Stimulated activated CD4-positive, alpha-beta T cell treated with anti-CD3 and anti-CD28 coated beads, Interleukin-12 subunit alpha, Interleukin-12 subunit beta, amount 100 ng/mL, for 24 hours (primary cell): Measurements from ENCODE around the gene WIPF3.

Experiments used
- DNase-seq, 2 experiments: peaks; one replicate each; pipeline ENCODE4 v3.0.0-alpha.2; 2020; ENCODE audit warnings: low read depth in 2 of 2

The WIPF3 gene

DNA sequence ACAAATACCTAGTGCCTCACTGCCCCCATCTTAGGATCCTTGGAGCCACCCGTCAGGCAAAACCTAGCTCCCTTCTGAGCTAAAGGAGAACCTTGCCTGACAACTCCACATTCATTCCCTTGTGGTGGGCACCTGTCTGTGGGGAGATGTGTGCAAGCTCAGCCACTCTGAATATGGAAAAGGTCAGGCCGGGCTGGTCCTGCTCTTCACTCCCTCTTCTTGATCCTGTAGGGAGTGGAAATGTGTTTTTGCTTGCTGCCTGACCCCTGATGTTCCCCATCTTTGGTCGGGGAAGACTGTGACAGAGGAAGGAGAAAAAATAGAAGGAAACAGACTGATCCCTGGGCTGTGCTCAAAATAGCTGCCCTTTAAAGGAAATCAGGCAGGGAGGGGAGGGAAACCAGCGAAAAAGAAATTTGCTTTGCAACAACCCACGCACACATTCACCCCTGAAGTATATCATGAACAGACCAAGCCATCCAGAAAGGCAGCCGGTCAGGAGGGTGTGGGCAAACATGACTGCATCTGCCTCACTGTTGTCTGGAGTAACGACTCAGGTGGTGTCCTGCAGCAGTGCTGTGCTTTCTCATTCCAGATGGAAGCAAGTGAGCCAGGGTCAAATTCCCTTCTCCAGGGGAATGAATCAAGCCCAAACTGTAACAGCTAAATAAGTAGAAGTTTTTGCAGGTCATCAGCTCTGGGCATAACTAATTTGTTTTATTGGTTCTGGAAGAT lies 109.3 kb downstream of the WIPF3 start:
- DNase-seq, result no peak

DNA sequence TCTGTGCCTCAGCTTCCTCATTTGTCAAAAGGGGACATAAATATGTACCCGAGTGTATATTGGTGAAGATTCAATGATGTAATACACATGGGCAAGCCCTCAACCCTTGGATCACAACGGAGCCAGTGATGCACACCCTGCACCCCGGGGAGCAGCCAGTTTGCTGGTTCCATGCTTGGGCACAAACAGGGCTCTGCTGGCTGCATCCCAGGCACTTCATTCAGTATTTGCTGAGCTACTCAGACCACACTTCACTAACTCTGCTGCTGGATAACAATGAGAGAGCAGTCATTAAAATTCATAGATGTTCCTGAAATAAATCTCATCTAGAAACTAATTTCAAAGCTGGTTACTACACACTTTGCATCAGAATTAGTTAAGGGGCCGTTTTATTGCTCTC lies 111.3 kb downstream of the WIPF3 start:
- DNase-seq, result no peak

DNA sequence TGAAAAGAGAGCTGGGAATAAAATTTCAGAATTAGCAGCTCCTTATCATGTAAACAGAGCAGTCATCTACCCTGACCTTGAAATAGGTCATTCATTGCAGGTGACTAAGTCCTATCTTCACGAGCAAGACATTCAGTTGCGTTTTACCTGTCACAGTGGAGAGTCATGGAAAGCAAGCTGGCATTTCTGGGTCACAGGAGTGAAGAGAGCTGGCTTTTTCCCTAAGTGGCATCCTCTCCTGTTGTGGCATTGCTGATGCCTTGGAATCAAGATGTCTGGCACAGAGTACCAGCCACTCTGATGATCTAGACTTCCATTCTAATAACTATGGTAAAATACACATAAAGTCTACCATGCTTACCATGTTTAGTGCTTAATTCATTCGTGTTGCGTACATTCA lies 112.5 kb downstream of the WIPF3 start:
- DNase-seq, result no peak

DNA sequence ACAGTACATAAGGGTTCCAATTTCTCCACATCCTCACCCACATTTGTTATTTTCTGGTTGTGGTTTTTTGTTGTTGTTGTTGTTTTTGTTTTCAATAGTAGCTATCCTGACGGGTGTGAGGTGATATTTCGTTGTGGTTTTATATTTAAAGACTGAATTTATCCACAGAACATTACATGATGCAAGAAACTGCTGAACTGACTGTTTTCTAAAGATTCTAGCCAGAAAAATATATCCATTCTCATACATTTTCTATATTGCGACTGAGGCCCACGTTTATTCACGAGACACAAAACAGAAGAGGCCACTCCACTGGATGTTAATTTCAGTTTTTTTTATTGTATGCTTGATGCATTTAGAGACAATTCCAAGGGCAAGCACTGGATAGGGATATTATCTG lies 113.5 kb downstream of the WIPF3 start:
- no peak for DNase-seq

DNA sequence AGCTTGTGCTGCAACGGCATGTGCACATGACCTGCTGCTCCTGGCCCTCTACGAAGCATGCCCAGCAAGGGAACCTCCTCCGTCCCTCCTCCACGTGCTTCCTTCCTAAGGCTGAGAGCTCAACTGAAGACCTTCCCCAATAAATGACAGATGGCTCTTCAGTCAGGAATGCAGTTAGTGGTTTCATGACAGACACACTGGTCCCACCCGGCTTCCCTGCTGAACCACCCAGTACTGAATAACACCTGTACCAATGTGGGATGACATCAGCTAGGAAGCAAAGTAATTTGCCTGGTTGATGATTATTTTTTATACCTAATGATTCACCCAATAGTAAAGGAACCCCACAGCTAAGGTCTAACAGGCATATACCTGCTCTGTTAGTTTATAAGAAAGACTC lies 114.2 kb downstream of the WIPF3 start:
- DNase-seq, result no peak

DNA sequence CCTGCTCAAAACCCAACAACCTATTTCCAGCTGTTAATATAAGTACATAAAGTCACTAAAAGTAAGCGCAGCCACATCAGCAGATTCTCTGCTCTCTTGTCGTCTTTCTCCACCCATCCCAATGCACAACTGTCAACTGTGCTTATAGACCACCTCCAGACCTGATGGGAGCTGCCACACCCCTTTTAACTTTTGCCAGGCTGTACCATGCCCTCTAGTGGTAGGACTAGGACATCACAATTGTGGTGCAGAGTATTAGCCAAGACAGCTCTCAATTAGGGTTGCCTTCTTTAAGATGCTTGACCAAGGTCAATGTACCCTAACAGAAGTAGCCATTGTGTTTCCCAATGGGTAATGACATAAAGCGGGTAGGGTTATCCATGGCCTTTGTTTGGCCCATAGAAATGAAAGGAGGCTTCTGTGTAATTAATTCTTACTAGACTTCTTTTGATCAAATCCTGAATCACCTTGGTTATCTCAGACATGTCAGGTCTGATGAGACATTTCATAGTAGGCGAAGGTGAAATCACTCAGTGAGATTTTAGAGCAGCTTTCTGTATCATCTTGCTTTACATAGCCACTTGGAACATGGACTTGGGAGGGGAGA lies 115.2 kb downstream of the WIPF3 start:
- DNase-seq, result peak in 1 of 2 experiments; percentile 4

DNA sequence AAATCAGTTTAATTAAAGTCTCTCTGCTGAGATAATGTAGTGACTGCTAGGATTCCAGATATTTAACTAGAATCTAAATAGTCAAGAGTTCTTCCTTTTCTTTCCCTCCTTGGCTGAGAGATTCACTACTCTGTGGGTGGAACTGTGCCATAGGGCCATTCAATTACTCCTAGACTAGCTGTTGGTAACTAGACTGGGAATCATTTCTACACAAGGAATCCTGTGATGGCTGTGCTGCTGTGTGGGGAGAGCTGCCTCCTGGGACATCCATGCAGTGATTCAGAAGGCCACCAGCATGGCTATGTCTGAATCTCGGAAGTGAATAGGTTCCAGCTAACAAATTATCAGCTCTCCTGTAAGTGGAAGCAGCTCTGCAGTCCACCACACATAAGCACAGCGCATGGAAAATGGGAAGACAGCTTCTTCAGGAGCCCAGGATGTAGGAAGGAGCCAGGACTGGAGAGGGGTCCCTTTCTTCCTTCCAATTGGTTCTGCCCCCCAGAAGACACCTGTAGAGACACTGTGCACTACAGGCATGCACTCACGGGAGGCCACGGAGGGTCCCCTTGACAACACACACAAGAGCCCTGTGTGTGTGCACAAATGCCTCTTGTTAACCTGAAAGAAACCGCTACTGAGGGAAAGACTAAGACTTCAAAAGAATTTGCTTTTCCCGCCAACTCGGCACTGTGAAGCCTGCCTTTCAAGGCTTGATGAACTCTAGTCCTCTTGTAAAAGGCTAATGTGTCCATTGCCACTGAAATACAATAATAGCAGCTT lies 116.8 kb downstream of the WIPF3 start:
- no peak for DNase-seq

DNA sequence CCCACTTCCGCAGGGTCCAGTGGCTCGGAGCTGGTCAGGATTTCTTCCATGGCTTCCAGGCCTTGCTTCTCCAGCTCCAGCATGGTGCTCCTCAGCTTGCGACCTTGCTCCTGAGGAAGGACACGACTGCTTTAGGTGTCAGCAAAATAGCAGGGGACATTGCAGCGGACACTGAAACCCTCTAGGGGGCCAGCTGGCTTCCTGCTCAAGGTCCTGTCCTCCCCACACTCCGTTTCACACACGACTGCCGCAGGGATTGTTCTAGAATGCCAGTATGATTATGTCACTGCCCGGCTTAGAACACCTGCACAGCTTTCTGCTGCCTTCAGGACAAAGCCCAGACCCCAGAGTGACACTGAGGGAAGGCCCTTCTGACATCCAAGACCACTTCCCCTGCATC lies 117.7 kb downstream of the WIPF3 start:
- DNase-seq, result no peak

DNA sequence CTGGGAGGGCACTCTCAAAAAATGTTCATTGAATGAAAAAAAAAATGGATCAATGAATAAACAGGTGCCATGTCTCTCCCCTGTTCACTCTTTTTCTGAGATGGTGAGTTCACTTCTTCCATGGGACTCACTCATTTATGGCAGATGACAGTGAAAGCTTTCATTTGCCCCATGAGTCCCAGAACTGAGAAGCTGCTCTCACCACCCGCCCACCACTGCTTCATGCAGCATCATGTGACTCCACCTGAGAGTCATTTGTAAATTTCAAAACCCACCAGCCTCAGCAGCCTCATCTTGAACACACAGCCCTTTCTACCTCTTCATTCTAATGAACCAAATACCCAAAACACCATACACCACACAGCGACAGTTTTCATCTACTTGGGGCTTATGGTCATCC lies 118.4 kb downstream of the WIPF3 start:
- DNase-seq, result no peak

DNA sequence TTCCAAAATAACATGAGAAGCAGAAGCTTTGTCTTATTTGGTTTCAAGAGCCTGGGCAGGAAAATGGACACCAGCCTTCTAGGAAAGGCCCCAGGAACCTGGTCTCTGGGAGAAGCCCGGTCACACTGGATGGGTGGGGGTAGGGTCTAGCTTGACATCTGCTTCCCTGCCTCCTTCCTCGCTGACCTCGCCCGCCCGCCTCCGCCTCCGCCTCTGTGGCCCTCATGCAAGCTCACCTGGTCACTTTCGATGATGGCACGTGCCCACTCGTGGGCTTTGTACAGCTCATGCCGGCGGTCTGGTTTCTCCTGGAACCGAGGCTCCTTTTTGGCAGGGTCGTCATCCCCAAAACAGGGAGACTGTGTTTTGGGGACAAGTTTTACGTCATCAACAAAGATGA lies 119.9 kb downstream of the WIPF3 start:
- no peak for DNase-seq

DNA sequence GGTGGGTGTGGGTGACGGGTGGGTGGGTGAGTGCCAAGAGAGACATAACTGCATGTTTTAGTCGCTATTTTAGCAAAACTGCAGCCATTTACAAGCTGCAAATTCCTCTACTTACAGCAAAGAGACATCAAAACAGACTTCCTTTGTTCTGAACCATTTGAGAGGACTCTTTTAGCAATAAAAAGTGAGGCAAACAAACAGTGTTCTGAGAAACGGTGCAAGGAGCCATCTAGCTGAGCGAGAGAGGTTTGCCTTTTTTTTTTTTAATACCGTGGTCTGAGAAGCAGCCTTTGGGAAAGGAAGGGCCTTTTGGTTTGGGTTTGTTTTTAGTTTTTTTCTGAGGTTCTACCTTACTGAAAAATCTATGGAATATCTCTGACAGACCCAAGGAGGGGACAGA lies 120.4 kb downstream of the WIPF3 start:
- no peak for DNase-seq

DNA sequence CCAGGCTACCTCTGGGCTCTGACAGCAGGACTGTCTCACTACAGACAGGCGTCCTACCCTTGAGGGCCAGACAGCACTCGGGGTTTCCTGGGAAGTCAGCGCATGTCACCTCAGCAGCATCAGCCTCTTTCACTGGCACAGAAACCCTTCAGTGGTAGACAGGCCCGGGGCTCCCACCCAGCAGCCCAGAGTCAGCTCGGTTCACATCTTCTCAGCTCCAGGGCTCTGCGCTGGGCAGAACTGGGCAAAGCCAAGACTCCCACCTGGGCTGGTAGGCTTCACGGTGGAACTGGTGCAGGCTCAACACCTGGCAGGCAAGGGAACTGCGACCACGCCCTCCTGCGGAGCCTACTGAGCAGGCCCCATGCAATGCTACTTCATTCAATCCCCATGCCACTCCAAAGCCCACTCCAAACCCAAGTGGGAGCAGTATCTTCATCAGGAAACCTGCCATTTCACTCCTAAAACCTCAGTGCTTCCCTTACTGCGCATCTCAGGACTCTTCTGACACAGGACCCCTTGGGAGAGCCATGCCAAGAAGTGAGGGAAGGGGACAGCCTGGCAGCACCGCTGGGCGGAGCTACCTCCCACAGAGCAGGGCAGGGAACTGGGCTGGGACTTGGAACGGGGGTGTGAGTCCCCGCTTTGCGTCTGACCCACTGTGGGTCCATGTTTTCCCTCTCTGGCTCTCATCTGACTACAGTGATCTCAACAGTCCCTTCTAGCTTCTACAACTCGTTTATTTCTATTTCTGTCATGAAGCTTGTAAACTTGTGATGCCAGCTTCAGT lies 122.9 kb downstream of the WIPF3 start:
- DNase-seq, result no peak

DNA sequence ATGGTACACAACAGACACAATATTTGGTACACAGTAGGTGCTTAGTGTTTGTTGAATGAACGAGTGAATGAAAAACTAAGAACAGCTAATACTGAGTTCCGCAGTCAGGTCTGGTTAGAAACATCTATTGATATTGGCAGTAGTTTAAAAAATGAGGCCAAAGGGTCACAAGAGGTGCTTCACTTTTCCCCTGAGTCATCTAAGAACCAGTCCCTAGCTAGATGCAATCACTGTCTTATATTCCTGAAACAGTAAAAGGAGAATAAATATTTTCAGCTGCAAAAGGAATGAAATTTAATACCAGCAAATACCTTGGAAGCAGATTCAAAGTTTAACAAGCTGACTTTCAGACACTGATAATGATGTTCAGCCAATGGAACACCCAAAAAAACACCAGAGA lies 128.8 kb downstream of the WIPF3 start:
- DNase-seq, result no peak

DNA sequence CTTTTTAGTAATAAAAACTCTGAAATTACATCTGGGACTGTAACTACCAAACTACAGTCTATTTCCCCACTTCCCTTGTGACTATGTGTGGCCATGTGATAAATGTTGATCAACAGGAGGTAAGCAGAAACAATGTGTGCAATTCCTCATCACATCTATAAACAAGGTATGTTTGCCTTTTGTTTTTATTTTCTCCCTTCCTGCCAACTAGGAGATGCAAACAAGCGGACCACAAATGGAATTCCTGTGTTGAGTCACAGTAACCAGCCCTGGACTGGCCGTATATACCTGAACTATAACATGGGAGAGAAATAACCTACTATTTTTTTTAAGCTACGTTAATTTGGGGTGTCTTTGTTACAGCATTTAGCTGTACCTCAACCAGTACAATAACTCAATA lies 130.8 kb downstream of the WIPF3 start:
- DNase-seq, result no peak

DNA sequence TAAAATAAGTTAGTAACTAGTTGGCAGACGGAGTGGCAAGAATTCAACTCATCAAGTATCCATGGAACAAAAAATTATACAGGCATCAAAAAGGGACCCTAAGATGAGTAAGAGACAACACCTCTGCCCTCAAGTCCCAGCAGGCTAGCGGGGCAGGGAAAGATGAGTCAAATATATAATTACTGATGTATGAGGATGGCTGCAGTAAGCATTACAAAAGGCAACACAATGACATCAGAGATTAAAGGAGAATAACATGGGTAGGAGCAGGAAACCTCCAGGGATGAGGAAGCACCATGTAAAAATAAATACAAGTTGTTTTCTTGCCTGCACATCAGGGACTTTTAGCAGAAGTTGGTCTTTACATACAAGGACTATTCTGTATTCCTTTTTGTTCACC lies 133.9 kb downstream of the WIPF3 start:
- DNase-seq, result no peak

DNA sequence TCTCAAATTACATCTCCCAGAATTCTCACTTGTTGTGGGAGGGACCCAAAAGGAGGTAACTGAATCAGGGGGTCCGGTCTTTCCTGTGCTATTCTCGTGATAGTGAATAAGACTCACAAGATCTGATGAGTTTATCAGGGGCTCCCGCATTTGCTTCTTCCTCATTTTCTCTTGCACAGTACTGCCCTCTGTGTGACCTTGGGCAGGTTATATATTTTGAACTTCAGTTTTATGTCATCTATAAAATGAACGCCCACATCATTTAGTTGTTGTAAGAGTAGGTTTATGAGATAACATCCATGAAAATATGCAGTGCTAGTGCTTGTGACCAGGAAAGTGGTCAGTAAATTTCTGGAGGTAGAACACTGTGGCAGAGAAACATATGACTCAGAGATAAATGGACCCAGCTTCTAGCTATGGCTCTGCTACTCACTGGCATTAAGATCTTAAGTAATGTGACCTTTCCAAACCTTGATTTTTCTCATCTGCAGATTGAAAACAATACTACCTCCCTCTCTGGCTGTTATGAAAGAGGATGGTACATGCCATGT lies 139.0 kb downstream of the WIPF3 start:
- no peak for DNase-seq

DNA sequence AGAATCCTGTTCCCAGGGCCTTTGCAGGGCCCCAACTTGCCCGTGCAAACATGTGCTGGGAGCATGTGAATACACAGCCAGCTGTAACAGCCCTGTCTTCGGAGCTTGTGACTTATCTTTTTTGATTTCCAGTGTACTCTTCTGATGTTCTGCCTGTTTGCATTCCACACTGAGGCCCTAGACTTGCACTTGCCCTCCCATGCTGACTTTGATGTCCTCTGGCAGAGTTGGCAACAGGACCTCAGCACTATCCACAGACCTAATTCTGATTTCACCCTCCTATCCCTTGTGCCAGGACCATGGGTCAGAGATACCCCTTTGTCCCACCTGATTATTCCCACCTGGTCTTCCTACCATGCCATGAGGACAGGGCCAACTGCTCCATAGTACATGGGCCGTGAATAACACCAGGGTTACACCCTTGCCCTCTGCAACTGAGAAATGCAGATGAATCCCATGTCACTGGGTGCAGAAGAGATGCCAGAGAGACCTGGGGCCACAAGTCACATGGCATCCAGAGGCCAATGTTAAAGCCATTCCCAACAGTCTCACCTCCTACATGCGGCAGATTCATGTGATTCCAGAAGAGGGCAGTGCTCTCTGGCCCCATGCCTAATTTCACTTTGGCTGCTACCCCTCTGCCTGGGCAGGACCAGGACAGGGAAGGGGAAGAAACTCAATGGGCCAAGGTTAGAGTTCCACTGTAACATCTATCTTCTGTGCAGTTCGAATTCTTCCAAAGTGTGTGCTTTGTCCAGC lies 140.3 kb downstream of the WIPF3 start:
- no peak for DNase-seq

DNA sequence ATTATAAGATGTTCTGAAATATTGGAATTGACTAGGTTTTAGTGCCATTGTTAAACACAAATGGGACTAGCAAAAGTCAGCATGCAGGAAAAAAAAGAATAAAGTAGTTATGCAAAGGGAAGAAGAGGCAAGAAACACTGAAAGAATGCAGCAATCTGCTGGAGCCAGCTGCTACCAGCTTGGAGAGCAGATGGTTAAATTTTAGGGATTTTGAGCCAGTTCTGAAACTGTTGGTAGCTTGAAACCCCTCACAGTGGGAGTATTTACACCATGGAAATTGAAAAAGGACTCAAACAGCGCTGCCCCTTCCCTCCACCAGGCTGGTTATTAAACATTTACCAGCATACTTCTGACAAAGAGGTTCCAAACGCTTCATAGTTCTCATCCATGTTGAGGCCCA lies 142.3 kb downstream of the WIPF3 start:
- no peak for DNase-seq

DNA sequence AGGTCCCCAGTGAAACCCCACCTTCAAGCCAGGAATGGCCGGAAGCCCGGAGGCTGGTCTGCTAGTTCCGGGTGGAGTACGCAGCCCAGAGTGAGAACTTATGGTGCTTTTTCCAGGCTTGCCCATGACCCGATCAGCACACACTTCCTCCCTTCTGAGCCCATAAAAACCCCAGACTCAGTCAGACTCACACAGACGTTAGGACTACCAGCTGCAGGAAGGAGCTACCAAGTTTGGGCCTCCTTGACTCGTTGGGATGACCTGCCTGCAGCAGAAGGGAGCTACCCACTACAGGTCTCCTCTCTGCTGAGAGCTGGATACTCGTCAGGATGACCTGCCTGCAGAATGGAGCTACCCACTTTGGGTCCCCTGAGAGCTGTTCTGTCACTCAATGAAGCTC lies 144.2 kb downstream of the WIPF3 start:
- DNase-seq, result no peak

DNA sequence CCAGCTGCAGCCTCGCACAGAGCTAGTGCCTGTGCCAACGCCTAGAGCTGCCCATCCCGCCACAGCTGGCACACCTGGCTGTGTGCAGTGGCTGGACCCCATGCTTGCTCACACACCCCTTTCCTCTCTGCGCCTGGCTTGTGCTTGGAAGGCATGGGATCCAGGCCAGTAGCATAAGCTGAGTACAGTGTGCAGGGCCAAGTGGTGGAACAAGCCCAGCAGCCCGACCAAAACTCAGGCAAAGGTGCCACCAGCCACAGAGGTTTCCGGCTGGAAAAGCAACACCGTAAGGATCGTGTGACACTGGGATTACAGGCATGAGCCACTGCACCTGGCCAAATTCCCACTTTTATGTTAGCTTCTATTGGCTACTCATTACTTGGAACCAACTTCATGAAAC lies 144.9 kb downstream of the WIPF3 start:
- no peak for DNase-seq

DNA sequence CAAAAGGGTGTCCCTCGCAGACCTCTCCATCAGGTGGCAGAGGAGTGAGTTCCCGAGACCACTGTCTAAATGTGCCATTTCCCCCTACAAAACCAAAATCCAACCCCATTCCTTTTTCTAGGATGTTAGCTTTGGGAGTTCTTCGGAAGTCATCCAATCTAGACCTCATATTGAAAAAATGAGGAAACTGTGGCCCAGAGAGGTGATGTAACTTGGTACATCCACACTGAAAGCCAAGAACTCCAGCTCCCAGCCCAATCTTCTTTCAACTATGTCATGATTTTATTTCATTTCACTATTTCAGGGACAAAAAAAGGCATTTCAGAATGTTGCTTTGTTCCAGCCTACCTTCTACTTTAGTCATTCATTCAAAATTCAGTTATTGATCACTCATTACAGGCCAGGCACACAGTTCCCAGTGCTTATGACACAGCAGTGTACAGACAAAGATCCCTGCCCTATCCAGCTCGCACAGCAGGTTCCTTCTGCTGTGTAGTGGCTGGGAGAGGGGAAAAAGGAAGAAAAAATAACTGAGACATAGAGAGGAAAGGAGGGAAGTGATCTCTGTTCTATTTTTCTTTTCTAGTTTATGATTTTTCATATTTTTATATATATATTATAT lies 147.5 kb downstream of the WIPF3 start:
- DNase-seq, result no peak
